NCI-H524 treated with DMSO at 0.1 percent for 48 hours (cell line): Measurements from ENCODE around the gene MARCHF9.

Experiments used
- DNase-seq: peaks from one replicate; lab custom pipeline; 2025; lab: John Stamatoyannopoulos, UW

MARCHF9 gene

DNA sequence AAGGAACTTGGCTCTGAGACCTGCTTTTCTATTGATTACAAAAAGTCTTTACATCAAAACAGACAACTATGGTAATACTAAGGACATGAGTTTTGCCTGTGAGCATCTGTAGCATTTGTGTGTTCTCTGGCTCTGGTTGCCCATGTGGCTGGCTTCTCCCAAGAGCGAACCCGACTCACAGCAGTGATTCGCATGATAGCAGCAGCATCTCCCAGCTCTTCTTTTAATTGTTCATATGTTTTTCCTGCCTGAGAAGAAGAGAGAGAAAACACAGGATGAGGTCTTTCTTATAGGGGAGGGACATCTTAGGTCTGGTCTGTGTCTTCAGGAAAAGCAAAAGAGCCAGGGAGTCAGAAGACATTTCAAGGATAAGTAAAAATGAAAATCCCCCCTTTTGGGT, 46.1 kb downstream of the MARCHF9 start:
- DNase-seq, result no peak

DNA sequence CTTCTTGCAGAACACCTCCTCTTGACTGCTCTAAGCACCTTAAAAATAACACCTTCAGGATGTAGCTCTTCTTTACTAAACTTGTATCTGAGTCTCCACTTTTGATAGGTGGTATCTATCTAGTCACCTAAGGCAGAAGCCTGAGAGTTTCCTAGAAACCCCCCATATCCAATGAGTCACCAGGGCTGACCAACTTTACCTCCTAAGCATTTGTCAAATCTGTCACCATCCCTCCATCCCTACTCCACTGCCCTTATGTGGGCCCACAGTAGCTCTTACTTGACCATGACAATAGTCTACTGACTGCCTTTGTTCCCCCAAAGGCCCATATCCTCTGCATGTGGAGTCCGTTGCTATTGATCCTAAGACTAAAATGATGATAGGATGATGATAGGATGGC, 47.7 kb downstream of the MARCHF9 start:
- DNase-seq, result no peak

DNA sequence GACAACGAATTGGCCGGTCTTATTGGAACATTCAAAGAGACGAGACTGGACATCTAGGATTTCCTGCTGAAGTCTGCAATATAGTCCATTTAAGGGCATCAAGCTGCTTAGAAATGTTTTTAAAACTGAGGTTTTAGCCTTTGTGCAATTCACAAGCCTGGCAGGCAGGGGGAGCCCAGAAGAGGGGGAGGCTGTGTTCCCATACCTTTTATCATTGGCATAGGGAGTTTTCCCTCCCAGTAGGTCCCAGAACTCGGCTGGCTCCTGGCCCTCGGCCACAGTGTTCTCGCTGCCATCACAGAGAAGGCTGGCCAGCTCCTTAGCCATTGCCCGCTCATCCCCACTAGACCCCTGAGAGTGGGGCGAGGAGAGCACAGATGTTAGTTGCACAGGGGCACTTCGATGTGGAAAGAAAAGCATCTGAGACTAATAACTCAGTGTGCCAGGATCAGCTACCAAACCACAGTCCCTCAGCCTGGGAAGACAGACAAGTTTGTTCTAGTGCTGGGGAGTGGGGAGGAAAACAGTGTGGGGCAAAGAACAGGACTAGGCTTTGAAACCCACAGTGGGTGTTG, 48.5 kb downstream of the MARCHF9 start:
- no peak for DNase-seq

DNA sequence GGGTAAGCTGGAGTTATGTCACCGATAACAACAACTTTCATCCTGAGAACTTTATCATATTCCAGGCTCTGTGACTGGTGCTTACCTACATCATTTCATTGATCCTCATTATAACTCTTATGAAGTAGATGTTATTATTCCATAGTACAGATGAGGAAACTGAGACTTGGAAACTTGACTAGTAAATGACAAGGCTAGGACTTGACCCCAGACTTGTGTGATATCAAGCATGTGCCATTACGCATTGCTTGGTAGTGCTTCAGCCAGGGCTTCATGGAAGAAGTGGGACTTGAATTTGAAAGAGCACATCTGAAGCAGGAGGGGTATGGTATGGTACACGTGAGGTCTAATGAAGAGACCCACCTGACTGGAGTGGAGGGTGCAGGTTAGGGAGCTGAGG, 51.8 kb downstream of the MARCHF9 start:
- no peak for DNase-seq

DNA sequence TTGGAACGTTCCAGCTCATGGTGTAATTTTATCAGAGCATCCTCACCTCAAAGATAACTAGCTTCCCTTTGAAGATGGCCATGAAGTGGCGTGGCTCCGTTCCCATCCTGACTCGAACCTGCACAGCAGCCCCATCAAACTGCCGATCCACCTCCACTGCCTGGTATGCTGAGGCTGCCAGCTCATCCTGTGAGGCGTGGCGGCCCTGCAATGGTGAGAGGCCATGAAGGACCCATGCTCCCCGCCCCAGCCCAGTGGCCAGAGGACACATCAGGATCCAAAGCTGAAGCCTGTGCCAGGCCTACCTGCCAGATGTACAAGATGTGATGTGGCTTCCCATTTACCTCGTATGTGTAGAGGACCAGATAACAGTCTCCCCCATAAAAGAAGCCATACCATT, 52.4 kb downstream of the MARCHF9 start:
- DNase-seq, result no peak

DNA sequence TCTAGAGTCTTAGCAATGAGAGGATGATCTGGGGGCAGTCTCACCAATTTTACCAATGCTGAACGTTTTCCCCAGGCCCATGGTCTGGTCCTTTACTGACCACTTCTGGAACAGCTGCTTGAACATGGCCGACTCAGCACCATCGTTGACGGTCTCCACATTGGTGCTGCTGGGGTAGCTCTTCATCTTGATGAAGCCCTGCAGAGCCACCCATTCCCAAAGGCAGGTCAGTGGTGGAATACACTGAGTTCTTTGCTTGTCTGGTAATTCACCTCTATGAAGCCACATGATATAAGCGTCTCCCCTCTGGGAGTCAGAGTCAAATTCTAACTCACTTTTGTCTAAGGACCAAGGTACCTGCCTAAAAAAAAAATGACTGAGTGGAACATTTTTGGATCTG, 53.4 kb downstream of the MARCHF9 start:
- DNase-seq, result no peak

DNA sequence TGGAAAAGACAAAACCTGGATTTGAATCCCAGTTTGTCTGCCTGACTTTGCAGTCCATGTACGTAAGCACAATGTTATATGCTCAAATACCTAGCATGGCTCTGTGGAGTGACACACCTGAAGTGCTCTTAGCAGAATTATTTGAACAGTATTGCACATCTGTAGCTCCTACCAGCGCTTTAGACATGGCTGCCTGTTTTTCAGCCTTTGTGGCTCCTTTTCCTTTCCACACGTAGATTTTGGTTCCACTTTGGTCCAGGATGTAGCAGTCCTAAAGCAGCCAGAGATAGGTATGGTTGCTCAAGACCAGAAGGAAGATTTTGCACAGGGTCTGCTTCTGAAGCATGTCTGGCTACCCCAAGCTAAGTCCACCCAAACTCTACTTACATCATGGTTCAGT, 54.5 kb downstream of the MARCHF9 start:
- no peak for DNase-seq
